HCT116 (cell line): ENCODE results near the gene RPL7L1.

Experiments
- CBX3 ChIP-seq: IDR thresholded peaks from 2 replicates; pipeline ENCODE4 v1.6.1; 2012; ENCODE audit warnings: low read depth
- CEBPB ChIP-seq: IDR thresholded peaks from 2 replicates; pipeline ENCODE4 v1.6.1; 2012; ENCODE audit warnings: low read depth
- EGR1 ChIP-seq: IDR thresholded peaks from 2 replicates; pipeline ENCODE4 v1.6.1; 2012; ENCODE audit warnings: low read depth
- EZH2 ChIP-seq: fragments of 200-600 bp; sonication (generic); IDR thresholded peaks from 2 replicates; pipeline ENCODE4 v1.6.1; 2017; ENCODE audit warnings: antibody characterized with exemption, mixed run types
- JUND ChIP-seq: IDR thresholded peaks from 2 replicates; pipeline ENCODE4 v1.6.1; 2012
- MAX ChIP-seq: IDR thresholded peaks from 2 replicates; pipeline ENCODE4 v1.6.1; 2012
- POLR2A ChIP-seq: IDR thresholded peaks from 2 replicates; pipeline ENCODE4 v1.7.0; 2011; ENCODE audit warnings: borderline replicate concordance; ENCODE audit not compliant: insufficient read depth, insufficient read length; ENCODE audit errors: extremely low read depth
- POLR2AphosphoS5 ChIP-seq: IDR thresholded peaks from 2 replicates; pipeline ENCODE4 v1.6.1; 2011; ENCODE audit warnings: mild to moderate bottlenecking, low read depth, low read length, moderate library complexity
- SIN3A ChIP-seq: IDR thresholded peaks from 2 replicates; pipeline ENCODE4 v1.6.1; 2012; ENCODE audit warnings: low read depth
- YY1 ChIP-seq: IDR thresholded peaks from 2 replicates; pipeline ENCODE4 v1.6.1; 2011; ENCODE audit warnings: low read length, low read depth, moderate library complexity, mild to moderate bottlenecking; ENCODE audit not compliant: insufficient replicate concordance; ENCODE audit errors: extremely low read depth
- TF ChIP-seq, protein P1 (sequence below), 3 experiments: fragments of 200-600 bp in 1 of 3; sonication (generic) in 1 of 3; IDR thresholded peaks in 2 of 3; conservative IDR thresholded peaks in 1 of 3; 2 replicates each; pipeline ENCODE4 v1.5.1; 2012 to 2017; ENCODE audit warnings: low read depth in 2 of 3, low read length in 2 of 3, antibody characterized with exemption in 1 of 3, borderline replicate concordance in 1 of 3, control low read depth in 1 of 3, mild to moderate bottlenecking in 1 of 3, mixed read lengths in 1 of 3, mixed run types in 1 of 3, moderate library complexity in 1 of 3; ENCODE audit not compliant: insufficient read depth in 1 of 3

DNA sequence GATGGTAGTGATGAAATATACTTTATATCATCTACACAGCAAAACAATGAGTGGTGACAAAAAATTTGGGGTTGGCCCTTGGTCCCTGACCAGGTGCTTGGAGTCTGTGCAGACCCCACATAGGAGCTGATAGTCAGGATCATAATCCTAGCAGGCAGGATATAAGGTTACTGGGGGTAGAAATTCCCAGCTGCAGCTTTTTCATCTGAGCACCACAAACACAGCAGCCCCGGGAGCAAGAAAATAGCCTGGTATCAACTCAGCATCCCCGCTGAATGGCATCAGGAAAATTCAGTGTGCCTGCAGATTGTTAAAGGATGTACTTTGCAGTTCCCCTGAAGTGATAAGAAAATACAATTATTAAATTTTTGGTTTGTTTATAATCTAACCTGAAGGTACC is 27.8 kb upstream of the RPL7L1 start:
- TF ChIP-seq, protein P1, sequence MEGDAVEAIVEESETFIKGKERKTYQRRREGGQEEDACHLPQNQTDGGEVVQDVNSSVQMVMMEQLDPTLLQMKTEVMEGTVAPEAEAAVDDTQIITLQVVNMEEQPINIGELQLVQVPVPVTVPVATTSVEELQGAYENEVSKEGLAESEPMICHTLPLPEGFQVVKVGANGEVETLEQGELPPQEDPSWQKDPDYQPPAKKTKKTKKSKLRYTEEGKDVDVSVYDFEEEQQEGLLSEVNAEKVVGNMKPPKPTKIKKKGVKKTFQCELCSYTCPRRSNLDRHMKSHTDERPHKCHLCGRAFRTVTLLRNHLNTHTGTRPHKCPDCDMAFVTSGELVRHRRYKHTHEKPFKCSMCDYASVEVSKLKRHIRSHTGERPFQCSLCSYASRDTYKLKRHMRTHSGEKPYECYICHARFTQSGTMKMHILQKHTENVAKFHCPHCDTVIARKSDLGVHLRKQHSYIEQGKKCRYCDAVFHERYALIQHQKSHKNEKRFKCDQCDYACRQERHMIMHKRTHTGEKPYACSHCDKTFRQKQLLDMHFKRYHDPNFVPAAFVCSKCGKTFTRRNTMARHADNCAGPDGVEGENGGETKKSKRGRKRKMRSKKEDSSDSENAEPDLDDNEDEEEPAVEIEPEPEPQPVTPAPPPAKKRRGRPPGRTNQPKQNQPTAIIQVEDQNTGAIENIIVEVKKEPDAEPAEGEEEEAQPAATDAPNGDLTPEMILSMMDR (IDR thresholded peaks at IDR 0.05 in 2 of 3, conservative IDR thresholded peaks at IDR 0.05 in 1 of 3; ENCODE audit: borderline replicate concordance in 1 of 3, insufficient read depth in 1 of 3, low read depth in 2 of 3, low read length in 2 of 3): no peak
- TF ChIP-seq CBX3 (no peak), SIN3A (no peak), POLR2AphosphoS5 (no peak), JUND (no peak), POLR2A (no peak), MAX (no peak), EZH2 (no peak), YY1 (no peak), CEBPB (no peak), EGR1 (no peak)
